ENCODE measurements around the gene PDZK1IP1. TPM values are rescaled to one million over a fixed set of nuclear protein-coding genes. Genes with fewer than 3 reads are reported as not detected.
A peak's percentile ranks its signal among the peaks of the same experiment; 100 is the strongest.
"Not testable (repeated sequence)": the region's sequence is repeated elsewhere in the genome, so short reads cannot be mapped to it uniquely, and the experiment has no call there.

PDZK1IP1 gene
- total RNA-seq, 2 donors from 2014 or later = not detected

GRCh38 chr1:47194311-47194710 lies 4.5 kb upstream of the PDZK1IP1 start:
- Mint-ChIP-seq H3K9me3 (no peaks in the 10 kb centered on the region), H3K4me3 (no peak overlapping the region), H3K36me3 (ENCODE audit: low read depth) (no peaks in the 10 kb centered on the region), H3K27ac (no peak overlapping the region), H3K27me3 (peaks cover 24% of the 10 kb centered on the region), H3K4me1 (no peaks in the 10 kb centered on the region)
- no peak for ATAC-seq (replicated peaks)

- not testable (repeated sequence) for H3K4me1 Mint-ChIP-seq; H3K36me3 Mint-ChIP-seq (ENCODE audit: low read depth); H3K27ac Mint-ChIP-seq; H3K9me3 Mint-ChIP-seq; ATAC-seq (replicated peaks); H3K4me3 Mint-ChIP-seq
- peaks cover 16% of the 10 kb centered on the region for H3K27me3 Mint-ChIP-seq
Measured at GRCh38 chr1:47193496-47193895, 3.7 kb upstream of the PDZK1IP1 start.

- Mint-ChIP-seq H3K4me1 (no peaks in the 10 kb centered on the region), H3K27me3 (peaks cover 9% of the 10 kb centered on the region), H3K9me3 (no peaks in the 10 kb centered on the region), H3K4me3 (no peak overlapping the region), H3K27ac (no peak overlapping the region), H3K36me3 (ENCODE audit: low read depth) (no peaks in the 10 kb centered on the region)
- ATAC-seq (replicated peaks) = peak; percentile 63
Measured at GRCh38 chr1:47192458-47193384, 2.9 kb upstream of the PDZK1IP1 start.

GRCh38 chr1:47191940-47192457 lies 2.2 kb upstream of the PDZK1IP1 start:
- peaks cover 7% of the 10 kb centered on the region for H3K27me3 Mint-ChIP-seq
- H3K9me3 Mint-ChIP-seq = no peaks in the 10 kb centered on the region
- H3K27ac Mint-ChIP-seq = no peak overlapping the region
- no peaks in the 10 kb centered on the region for H3K36me3 Mint-ChIP-seq (ENCODE audit: low read depth)
- H3K4me3 Mint-ChIP-seq = no peak overlapping the region
- ATAC-seq (replicated peaks) = no peak
- H3K4me1 Mint-ChIP-seq = no peaks in the 10 kb centered on the region

- Mint-ChIP-seq H3K4me1 (no peaks in the 10 kb centered on the region), H3K27me3 (peaks cover 7% of the 10 kb centered on the region), H3K4me3 (no peak overlapping the region), H3K27ac (no peak overlapping the region), H3K9me3 (no peaks in the 10 kb centered on the region), H3K36me3 (ENCODE audit: low read depth) (no peaks in the 10 kb centered on the region)
- ATAC-seq (replicated peaks) = no peak
Measured at GRCh38 chr1:47190857-47191256, 1.0 kb upstream of the PDZK1IP1 start.

- Mint-ChIP-seq H3K36me3 (ENCODE audit: low read depth) (no peaks in the 10 kb centered on the region), H3K4me1 (no peaks in the 10 kb centered on the region), H3K27me3 (peaks cover 7% of the 10 kb centered on the region), H3K9me3 (no peaks in the 10 kb centered on the region), H3K4me3 (no peak overlapping the region), H3K27ac (no peak overlapping the region)
- no peak for ATAC-seq (replicated peaks)
Measured at GRCh38 chr1:47190509-47190855, 646 bp upstream of the PDZK1IP1 start.

DNA sequence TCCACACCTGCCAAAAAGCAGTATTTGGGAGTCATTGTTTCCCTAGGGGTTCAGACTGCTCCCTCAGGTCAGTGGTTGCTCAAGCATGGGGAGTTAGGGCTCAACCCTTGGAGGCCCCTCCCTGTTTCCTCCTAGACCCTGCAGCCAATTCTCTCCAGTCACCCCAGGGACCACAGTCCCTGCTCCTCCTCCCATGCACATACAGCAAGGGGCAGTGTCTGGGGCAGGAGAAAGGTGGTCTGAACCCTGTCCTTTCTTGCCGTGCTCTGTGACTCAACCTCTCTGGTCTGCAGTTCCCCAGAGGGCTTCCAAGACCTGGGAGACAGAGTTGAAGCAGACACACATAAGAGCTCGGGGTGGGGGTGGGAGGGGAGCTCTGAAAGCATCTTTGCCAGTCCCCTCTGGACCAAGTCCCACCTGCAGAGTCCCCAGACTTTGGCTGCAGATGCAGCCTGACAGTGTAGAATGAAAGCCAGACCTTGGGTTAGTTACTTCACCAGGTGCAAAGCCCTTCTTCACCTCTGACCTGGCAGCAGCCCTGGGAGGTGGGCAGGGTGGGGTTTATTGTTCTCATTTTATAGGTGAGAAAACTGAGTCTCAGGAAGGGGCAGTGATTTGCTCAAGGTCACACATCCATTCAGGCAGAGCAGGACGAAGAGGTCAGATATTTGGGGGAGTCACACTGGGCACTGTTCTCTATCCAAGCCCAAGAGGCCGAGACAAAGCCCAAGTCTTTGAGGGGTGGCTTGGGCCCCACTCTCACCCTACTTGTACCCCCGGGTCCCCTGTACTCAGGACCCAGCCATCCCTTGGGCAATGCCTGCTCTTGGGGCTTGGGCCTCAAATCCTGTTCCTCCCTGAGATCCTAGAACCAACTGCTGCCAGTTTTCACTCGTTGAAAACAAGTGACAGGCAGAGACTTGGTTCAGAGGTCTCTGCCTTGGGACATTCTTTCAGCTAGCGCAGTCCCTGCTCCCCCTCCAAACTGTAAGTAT lies 748 bp downstream of the PDZK1IP1 start:
- H3K27ac Mint-ChIP-seq = no peak overlapping the region
- no peaks in the 10 kb centered on the region for H3K9me3 Mint-ChIP-seq
- H3K4me3 Mint-ChIP-seq = no peak overlapping the region
- no peaks in the 10 kb centered on the region for H3K4me1 Mint-ChIP-seq
- H3K27me3 Mint-ChIP-seq = peaks cover 7% of the 10 kb centered on the region
- no peaks in the 10 kb centered on the region for H3K36me3 Mint-ChIP-seq (ENCODE audit: low read depth)
- no peak for ATAC-seq (replicated peaks)

DNA sequence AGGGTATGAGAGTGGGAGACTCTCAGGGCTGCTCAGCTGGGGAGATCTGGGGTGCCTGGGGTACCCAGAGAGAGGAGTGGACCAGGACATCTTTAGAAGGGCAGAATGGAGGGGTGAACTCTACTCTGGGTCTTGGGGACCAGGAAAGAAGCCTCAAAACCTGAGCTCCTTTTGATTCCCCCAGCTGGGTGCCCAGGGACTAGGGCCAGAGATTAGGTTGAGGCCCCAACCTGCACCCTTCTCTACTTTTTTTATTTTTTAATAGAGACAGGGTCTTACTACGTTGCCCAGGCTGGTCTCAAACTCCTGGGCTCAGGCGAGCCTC lies 1.9 kb downstream of the PDZK1IP1 start:
- no peak overlapping the region for H3K27ac Mint-ChIP-seq
- peaks cover 4% of the 10 kb centered on the region for H3K27me3 Mint-ChIP-seq
- H3K9me3 Mint-ChIP-seq = no peaks in the 10 kb centered on the region
- H3K4me1 Mint-ChIP-seq = no peaks in the 10 kb centered on the region
- no peaks in the 10 kb centered on the region for H3K36me3 Mint-ChIP-seq (ENCODE audit: low read depth)
- no peak for ATAC-seq (replicated peaks)
- no peak overlapping the region for H3K4me3 Mint-ChIP-seq

DNA sequence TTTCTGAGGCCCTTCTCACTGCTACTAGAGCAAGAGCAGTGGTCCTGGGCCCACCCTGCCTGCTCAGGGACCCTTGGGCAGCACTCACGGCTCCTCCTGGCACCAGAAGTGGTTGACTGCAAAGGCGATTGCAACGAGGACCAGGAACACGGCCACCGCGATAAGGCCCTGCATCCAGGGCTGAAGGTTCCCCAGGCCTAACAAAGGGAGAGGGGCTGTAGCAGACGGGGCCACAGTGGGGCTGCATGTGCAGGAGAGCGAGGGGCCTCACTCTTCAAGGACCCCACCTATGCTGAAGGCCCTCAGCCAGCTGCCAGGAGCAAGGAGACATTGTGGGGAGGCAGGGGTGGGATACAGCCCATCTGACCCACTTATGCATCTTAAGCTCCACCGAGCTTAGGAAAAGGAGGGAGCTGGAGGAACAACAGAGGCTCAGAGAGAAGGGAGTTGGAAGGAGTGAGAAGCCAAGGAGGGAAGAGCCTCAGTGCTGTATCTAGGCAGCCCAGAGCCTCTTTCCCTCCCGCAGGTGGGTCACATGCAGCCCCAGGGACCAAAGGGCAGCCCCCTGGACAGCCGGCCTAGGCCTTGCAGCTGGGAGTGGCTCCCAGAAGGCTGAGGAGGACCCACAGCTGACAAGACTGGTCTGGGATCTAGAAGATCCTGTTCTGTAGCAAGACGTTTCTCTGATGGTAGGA lies 2.5 kb downstream of the PDZK1IP1 start:
- ATAC-seq (replicated peaks) = no peak
- Mint-ChIP-seq H3K4me1 (no peaks in the 10 kb centered on the region), H3K27ac (no peak overlapping the region), H3K36me3 (ENCODE audit: low read depth) (no peaks in the 10 kb centered on the region), H3K9me3 (no peaks in the 10 kb centered on the region), H3K27me3 (peaks cover 3% of the 10 kb centered on the region), H3K4me3 (no peak overlapping the region)

- Mint-ChIP-seq H3K36me3 (ENCODE audit: low read depth) (no peaks in the 10 kb centered on the region), H3K4me3 (no peak overlapping the region), H3K9me3 (no peaks in the 10 kb centered on the region), H3K27ac (no peak overlapping the region), H3K27me3 (peaks cover 6% of the 10 kb centered on the region), H3K4me1 (no peaks in the 10 kb centered on the region)
- ATAC-seq (replicated peaks) = no peak
Measured at GRCh38 chr1:47186267-47187185, 3.3 kb downstream of the PDZK1IP1 start.

- no peaks in the 10 kb centered on the region for H3K9me3 Mint-ChIP-seq
- H3K27ac Mint-ChIP-seq = no peak overlapping the region
- H3K4me1 Mint-ChIP-seq = no peaks in the 10 kb centered on the region
- no peak for ATAC-seq (replicated peaks)
- H3K36me3 Mint-ChIP-seq (ENCODE audit: low read depth) = no peaks in the 10 kb centered on the region
- H3K4me3 Mint-ChIP-seq = no peak overlapping the region
- peaks cover 16% of the 10 kb centered on the region for H3K27me3 Mint-ChIP-seq
Measured at GRCh38 chr1:47184822-47185677, 4.8 kb downstream of the PDZK1IP1 start.

DNA sequence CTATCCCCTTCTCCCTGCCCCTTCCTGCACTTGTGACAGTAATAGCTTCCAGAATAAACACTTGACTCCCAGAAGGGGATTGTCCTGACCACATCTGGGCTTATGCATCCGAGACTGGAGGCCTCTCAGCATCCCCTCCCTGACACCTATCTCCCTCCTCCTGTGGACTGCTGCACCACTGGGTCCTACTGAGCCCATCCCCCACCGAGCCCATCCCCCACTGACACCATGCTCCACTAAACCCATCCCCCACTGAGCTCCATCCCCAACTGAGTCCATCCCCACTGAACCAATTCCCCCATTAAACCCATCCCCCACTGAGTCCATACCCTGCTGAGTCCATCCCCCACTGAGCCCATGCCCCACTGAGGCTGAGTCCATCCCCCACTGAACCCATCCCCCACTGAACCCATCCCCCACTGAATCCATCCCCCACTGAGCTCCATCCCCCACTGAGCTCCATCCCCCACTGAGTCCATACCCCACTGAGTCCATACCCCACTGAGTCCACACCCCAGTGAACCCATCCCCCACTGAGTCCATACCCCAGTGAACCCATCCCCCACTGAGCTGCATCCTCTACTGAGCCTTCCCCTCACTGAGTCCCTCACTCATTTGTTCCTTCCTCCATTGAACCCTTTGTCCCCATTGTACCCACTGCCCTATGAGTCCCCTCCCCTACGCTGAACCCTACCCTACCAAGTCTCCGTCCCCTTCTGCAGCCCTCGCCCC lies 5.6 kb downstream of the PDZK1IP1 start:
- Mint-ChIP-seq H3K4me3 (no peak overlapping the region), H3K4me1 (peaks cover 5% of the 10 kb centered on the region), H3K27me3 (peaks cover 19% of the 10 kb centered on the region), H3K27ac (no peak overlapping the region), H3K36me3 (ENCODE audit: low read depth) (no peaks in the 10 kb centered on the region), H3K9me3 (no peaks in the 10 kb centered on the region)
- ATAC-seq (replicated peaks) = peak; percentile 13

All from activated T-helper 17 cell treated with anti-CD3 and anti-CD28 coated beads, Interleukin-2, amount 50 U/mL, for 72 hours (primary cell).